H1 (cell line): ENCODE data around the gene ITGA8. TPM values are rescaled to one million over a fixed set of nuclear protein-coding genes. Genes with fewer than 3 reads are reported as not detected.

Experiments
- CTCF ChIA-PET: fragments of 300-600 bp; sonication (Branson Sonifier 250); formaldehyde crosslinking; loops from one replicate; lab custom pipeline; 2021; ENCODE audit not compliant: partially characterized antibody; lab: Charles Lee
- POLR2A ChIA-PET: fragments of 300-600 bp; sonication (Branson Sonifier 250); formaldehyde crosslinking; loops from one replicate; lab custom pipeline; 2021; ENCODE audit warnings: inconsistent platforms; ENCODE audit not compliant: partially characterized antibody; lab: Charles Lee
- DNase-seq, 2 experiments: peaks; one replicate each; pipeline versions ENCODE4 v3.0.0 to v3.0.0-alpha.2; 2010 to 2022; ENCODE audit warnings: low spot score in 2 of 2, low read depth in 1 of 2, mixed read lengths in 1 of 2
- FAIRE-seq: peaks from 2 replicates; lab custom pipeline; 2011; peaks lifted over from hg19 to GRCh38; lab: Jason Lieb, UNC
- H2AFZ ChIP-seq: 2 replicates; pipeline ENCODE4 v1.8.1; 2012; ENCODE audit warnings: low read length, inconsistent platforms
- H2AK5ac ChIP-seq: 2 replicates; pipeline ENCODE4 v1.6.1; 2013; ENCODE audit warnings: low read depth, low read length
- H2BK120ac ChIP-seq: replicated peaks from 2 replicates; pipeline ENCODE3; 2013; ENCODE audit warnings: low read depth, low read length, inconsistent platforms
- H2BK12ac ChIP-seq: 2 replicates; pipeline ENCODE4 v1.6.1; 2013; ENCODE audit warnings: low read depth, low read length
- H2BK15ac ChIP-seq: 2 replicates; pipeline ENCODE4 v1.6.1; 2013; ENCODE audit warnings: low read length
- H2BK20ac ChIP-seq: 2 replicates; pipeline ENCODE4 v1.6.1; 2013; ENCODE audit warnings: low read length
- H2BK5ac ChIP-seq: 2 replicates; pipeline ENCODE4 v1.6.1; 2013; ENCODE audit warnings: low read depth, low read length
- H3K14ac ChIP-seq: 2 replicates; pipeline ENCODE4 v1.6.1; 2013; ENCODE audit warnings: inconsistent platforms; ENCODE audit not compliant: insufficient read length
- H3K18ac ChIP-seq: 2 replicates; pipeline ENCODE4 v1.6.1; 2013; ENCODE audit warnings: low read length; ENCODE audit errors: extremely low read depth
- H3K23ac ChIP-seq: 2 replicates; pipeline ENCODE4 v1.6.1; 2013; ENCODE audit warnings: inconsistent platforms; ENCODE audit not compliant: insufficient read length
- H3K23me2 ChIP-seq: 2 replicates; pipeline ENCODE4 v1.6.1; 2013; ENCODE audit warnings: low read depth, low read length
- H3K27ac ChIP-seq: 2 replicates; pipeline ENCODE4 v1.6.1; 2011; ENCODE audit warnings: low read depth, low read length, inconsistent platforms
- H3K27me3 ChIP-seq, 4 experiments: replicated peaks in 1 of 4; 1 replicate in 1 of 4; 2 replicates in 3 of 4; pipeline versions ENCODE4 v1.6.1 to v1.8.1; 2011 to 2013; ENCODE audit warnings: low read length in 3 of 4, mild to moderate bottlenecking in 3 of 4, inconsistent platforms in 2 of 4, mixed read lengths in 2 of 4, moderate library complexity in 1 of 4; ENCODE audit not compliant: control insufficient read depth in 3 of 4, insufficient read depth in 3 of 4; ENCODE audit errors: extremely low read depth in 1 of 4
- H3K36me3 ChIP-seq, 4 experiments: 2 replicates each; pipeline versions ENCODE4 v1.6.1 to v1.8.1; 2011 to 2013; ENCODE audit warnings: mild to moderate bottlenecking in 4 of 4, low read length in 3 of 4, moderate library complexity in 2 of 4, control low read depth in 1 of 4, inconsistent platforms in 1 of 4; ENCODE audit not compliant: insufficient read depth in 4 of 4, control insufficient read depth in 2 of 4
- H3K4ac ChIP-seq: replicated peaks from 2 replicates; pipeline ENCODE3; 2013; ENCODE audit warnings: low read length, low read depth, mixed read lengths, inconsistent platforms; ENCODE audit not compliant: insufficient read length
- H3K4me1 ChIP-seq, 4 experiments: replicated peaks in 1 of 4; 1 replicate in 1 of 4; 2 replicates in 3 of 4; pipeline versions ENCODE4 v1.6.1 to v1.8.1; 2011 to 2013; ENCODE audit warnings: low read length in 3 of 4, inconsistent platforms in 2 of 4, mixed read lengths in 1 of 4; ENCODE audit not compliant: insufficient read depth in 4 of 4, control insufficient read depth in 3 of 4
- H3K4me2 ChIP-seq, 2 experiments: 2 replicates each; pipeline versions ENCODE4 v1.6.1 to v1.8.1; 2011 to 2013; ENCODE audit warnings: low read depth in 2 of 2, low read length in 2 of 2, control low read depth in 1 of 2, inconsistent platforms in 1 of 2, mild to moderate bottlenecking in 1 of 2; ENCODE audit not compliant: insufficient read depth in 1 of 2
- H3K4me3 ChIP-seq, 4 experiments: fragments of 200-600, 300-600 bp in 1 of 4; sonication (generic), shearing (Covaris generic), sonication (Bioruptor Twin) in 1 of 4; 2 replicates each; pipeline versions ENCODE4 v1.5.1 to v1.8.1; 2011 to 2016; ENCODE audit warnings: low read length in 4 of 4, low read depth in 3 of 4, control low read depth in 2 of 4, inconsistent platforms in 2 of 4, mild to moderate bottlenecking in 2 of 4, mixed read lengths in 1 of 4, moderate library complexity in 1 of 4; ENCODE audit not compliant: insufficient read depth in 2 of 4; ENCODE audit errors: extremely low read depth in 1 of 4
- H3K56ac ChIP-seq: replicated peaks from 2 replicates; pipeline ENCODE3; 2013; ENCODE audit warnings: low read depth, mild to moderate bottlenecking, mixed read lengths, low read length, inconsistent platforms; ENCODE audit not compliant: insufficient read length
- H3K79me1 ChIP-seq: 2 replicates; pipeline ENCODE4 v1.6.1; 2013; ENCODE audit warnings: low read depth, low read length, control low read depth
- H3K79me2 ChIP-seq, 2 experiments: 2 replicates each; pipeline versions ENCODE4 v1.6.1 to v1.8.1; 2012 to 2013; ENCODE audit warnings: low read length in 2 of 2, mild to moderate bottlenecking in 2 of 2, inconsistent platforms in 1 of 2; ENCODE audit not compliant: insufficient read depth in 2 of 2, control insufficient read depth in 1 of 2
- H3K9ac ChIP-seq, 4 experiments: replicated peaks in 1 of 4; 1 replicate in 1 of 4; 2 replicates in 3 of 4; pipeline versions ENCODE4 v1.6.1 to v1.8.1; 2011 to 2013; ENCODE audit warnings: low read depth in 3 of 4, low read length in 3 of 4, control low read depth in 2 of 4, mild to moderate bottlenecking in 2 of 4, moderate library complexity in 2 of 4, inconsistent platforms in 1 of 4; ENCODE audit errors: extremely low read depth in 1 of 4
- H3K9me3 ChIP-seq, 2 experiments: 2 replicates each; pipeline versions ENCODE4 v1.6.1 to v1.8.1; 2012 to 2013; ENCODE audit warnings: mild to moderate bottlenecking in 2 of 2, moderate library complexity in 2 of 2, control low read depth in 1 of 2, inconsistent platforms in 1 of 2, low read depth in 1 of 2, low read length in 1 of 2, mixed read lengths in 1 of 2; ENCODE audit not compliant: insufficient read depth in 2 of 2
- H4K20me1 ChIP-seq, 2 experiments: replicated peaks in 1 of 2; 2 replicates each; pipeline versions ENCODE3 to v1.8.1; 2011 to 2013; ENCODE audit warnings: inconsistent platforms in 2 of 2, low read length in 2 of 2, mild to moderate bottlenecking in 1 of 2; ENCODE audit not compliant: insufficient read depth in 2 of 2, control insufficient read depth in 1 of 2
- H4K5ac ChIP-seq: 2 replicates; pipeline ENCODE4 v1.6.1; 2013; ENCODE audit warnings: low read length, low read depth, mixed read lengths, inconsistent platforms; ENCODE audit not compliant: insufficient read length
- H4K8ac ChIP-seq: 2 replicates; pipeline ENCODE4 v1.8.0; 2013; ENCODE audit warnings: mild to moderate bottlenecking, moderate library complexity, low read length, inconsistent platforms; ENCODE audit not compliant: insufficient read depth; ENCODE audit errors: extremely low read depth
- H4K91ac ChIP-seq: replicated peaks from 2 replicates; pipeline ENCODE3; 2013; ENCODE audit warnings: low read length, mixed read lengths, inconsistent platforms; ENCODE audit not compliant: insufficient read length
- SIN3A ChIP-seq, 2 experiments: IDR thresholded peaks in 1 of 2; conservative IDR thresholded peaks in 1 of 2; 2 replicates each; pipeline ENCODE4 v1.6.1; 2011 to 2012; ENCODE audit warnings: low read length in 2 of 2, improper control_type of control experiment in 1 of 2, low read depth in 1 of 2, mild to moderate bottlenecking in 1 of 2
- WGBS, 2 experiments: shearing (Covaris generic) in 1 of 2; methylation state at CpG; one replicate each; pipeline versions ENCODE4 v1.1.6 to v1.1.7; 2013 to 2015; ENCODE audit warnings: low lambda C conversion rate in 2 of 2, mixed read lengths in 2 of 2, inconsistent platforms in 1 of 2, low coverage in 1 of 2, missing lambda C conversion rate in 1 of 2; ENCODE audit not compliant: insufficient replicate concordance in 2 of 2, insufficient coverage in 1 of 2, insufficient read length in 1 of 2; ENCODE audit errors: extremely low coverage in 1 of 2, missing lambda C conversion rate in 1 of 2; 5-methylcytosine and 5-hydroxymethylcytosine counted together
- polyA plus RNA-seq, 7 experiments: library from polyadenylated mRNA; depleted of rRNA in 3 of 7; stranded (reverse) in 5 of 7; unstranded in 2 of 7; fragments of >200 nt in 5 of 7; fragments of 200-250 nt in 2 of 7; gene quantifications; 1 replicate in 5 of 7; 2 replicates in 1 of 7; 4 replicates in 1 of 7; pipeline versions ENCODE4 v1.2.1 to v1.2.3, GENCODE V29; 2011 to 2013; ENCODE audit warnings: missing spikeins in 2 of 7, mixed read lengths in 2 of 7
- total RNA-seq: library from RNA; stranded (reverse); fragmentation: NEBNext Ultra II Directional; extraction: Animal tissue kit (Norgen Biotek cat#: 25700); gene quantifications from 2 replicates; pipeline ENCODE4 v1.2.1, GENCODE V29; 2021

ITGA8 gene
- total and polyA plus RNA-seq, 2 of the 8 experiments (the other 6 are each of a cell fraction or from before 2014, with no cell fraction given): not detected

GRCh38 chr10:15545884-15546283 is 173.8 kb downstream of the ITGA8 start:
- CTCF ChIA-PET: no interaction called here
- peaks cover 0 to 3% (median 0%) of the 10 kb centered on the region in 4 experiments; a peak in 1 of 7 replicates for H3K4me1 ChIP-seq
- H3K9me3 ChIP-seq: peaks cover 3% of the 10 kb centered on the region in 2 experiments; a peak in 2 of 4 replicates
- no peak overlapping the region for H2BK15ac ChIP-seq
- H3K36me3 ChIP-seq: no peaks in the 10 kb centered on the region
- H2BK20ac ChIP-seq: no peak overlapping the region
- no peaks in the 10 kb centered on the region for H3K79me2 ChIP-seq
- H2AK5ac ChIP-seq: no peak overlapping the region
- no peak overlapping the region for H3K4me2 ChIP-seq
- no peaks in the 10 kb centered on the region for H3K27me3 ChIP-seq
- H3K56ac ChIP-seq: no peak overlapping the region
- DNase-seq (no peak), FAIRE-seq (no peak)
- no peak overlapping the region for H3K4me3 ChIP-seq
- no peaks in the 10 kb centered on the region for H4K20me1 ChIP-seq
- WGBS, 2 experiments: 84% methylated on average over 4 of the region's 4 CpGs; no CpG with 5 or more reads in 1 of the 2 experiments
- no peaks in the 10 kb centered on the region for H3K79me1 ChIP-seq
- H2BK120ac ChIP-seq: no peak overlapping the region
- H2BK12ac ChIP-seq: no peak overlapping the region
- POLR2A ChIA-PET: no interaction called here
- H3K27ac ChIP-seq: no peak overlapping the region
- no peak overlapping the region for H3K4ac ChIP-seq
- no peak overlapping the region for H4K91ac ChIP-seq
- no peaks in the 10 kb centered on the region for H3K23me2 ChIP-seq
- no peak overlapping the region for H4K5ac ChIP-seq
- H3K14ac ChIP-seq: no peak overlapping the region
- H4K8ac ChIP-seq: no peak overlapping the region
- no peak overlapping the region for H3K18ac ChIP-seq
- no peak overlapping the region for H3K9ac ChIP-seq
- no peak overlapping the region for H3K23ac ChIP-seq
- no peak overlapping the region for H2AFZ ChIP-seq
- H2BK5ac ChIP-seq: no peak overlapping the region
- TF ChIP-seq SIN3A (conservative IDR thresholded peaks at IDR 0.05 in 1 of 2, IDR thresholded peaks at IDR 0.05 in 1 of 2; ENCODE audit: low read depth in 1 of 2, low read length in 2 of 2): no peak
